Fibroblast of peridontal ligament (primary cell): Measurements from ENCODE around the gene MEIS3.
A peak's percentile ranks its signal among the peaks of the same experiment; 100 is the strongest.

Experiments
- DNase-seq: peaks from one replicate; pipeline ENCODE4 v3.0.0-alpha.2; 2010; ENCODE audit errors: extremely low read depth

The MEIS3 gene

GRCh38 chr19:47435196-47435595 lies 15.9 kb upstream of the MEIS3 start:
- no peak for DNase-seq

- no peak for DNase-seq
These were observed 14.8 kb upstream of the MEIS3 start for GRCh38 chr19:47434088-47434487.

- DNase-seq: peak; percentile 72
These were observed 13.8 kb upstream of the MEIS3 start for GRCh38 chr19:47433121-47433520.

- no peak for DNase-seq
These were observed 13.2 kb upstream of the MEIS3 start for GRCh38 chr19:47432499-47432898.

- no peak for DNase-seq
These were observed 12.8 kb upstream of the MEIS3 start for GRCh38 chr19:47432091-47432490.

GRCh38 chr19:47430041-47430802 lies 10.9 kb upstream of the MEIS3 start:
- peak; percentile 12 for DNase-seq

GRCh38 chr19:47429140-47429793 lies 9.9 kb upstream of the MEIS3 start:
- DNase-seq: no peak

GRCh38 chr19:47428177-47428894 lies 9.0 kb upstream of the MEIS3 start:
- DNase-seq: peak; percentile 97

GRCh38 chr19:47427241-47428176 lies 8.2 kb upstream of the MEIS3 start:
- peak; percentile 46 for DNase-seq

- no peak for DNase-seq
These were observed 4.0 kb upstream of the MEIS3 start for GRCh38 chr19:47423203-47423882.

GRCh38 chr19:47422417-47423163 lies 3.3 kb upstream of the MEIS3 start:
- no peak for DNase-seq

- DNase-seq: no peak
These were observed 2.6 kb upstream of the MEIS3 start for GRCh38 chr19:47421844-47422395.

- DNase-seq: no peak
These were observed 2.0 kb upstream of the MEIS3 start for GRCh38 chr19:47421244-47421786.

GRCh38 chr19:47419789-47420188 lies 462 bp upstream of the MEIS3 start:
- no peak for DNase-seq

- DNase-seq: no peak
These were observed 666 bp downstream of the MEIS3 start for GRCh38 chr19:47418692-47419029.

GRCh38 chr19:47417746-47418691 lies 1.3 kb downstream of the MEIS3 start:
- DNase-seq: peak; percentile 19

- DNase-seq: no peak
These were observed 2.1 kb downstream of the MEIS3 start for GRCh38 chr19:47417107-47417745.

- DNase-seq: no peak
These were observed 2.7 kb downstream of the MEIS3 start for GRCh38 chr19:47416643-47416985.
